Measurements from ENCODE around the gene RPTN.

The RPTN gene

DNA sequence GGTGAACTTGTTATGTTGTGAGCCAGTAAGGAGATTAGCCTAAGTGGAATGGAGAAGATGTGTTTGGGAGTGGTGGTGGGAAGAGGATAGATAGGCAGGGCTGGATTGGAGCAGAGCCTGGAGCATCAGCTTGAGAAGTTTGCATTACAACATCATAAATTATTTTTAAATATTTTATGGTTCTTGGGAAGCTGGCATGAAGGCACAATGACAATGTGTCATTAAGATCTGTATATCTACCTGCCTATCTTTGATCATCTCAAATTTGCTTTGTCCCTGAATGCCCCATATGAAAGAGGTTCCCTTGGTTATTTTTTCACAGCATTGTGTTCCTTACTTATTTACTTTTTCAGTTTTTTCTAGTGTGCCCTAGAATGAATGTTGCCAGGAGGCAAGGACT, 32.7 kb upstream of the RPTN start:
- Histone ChIP-seq H3K9me2 (replicated peaks; ENCODE audit: low read depth, low read length) (no peaks in the 10 kb centered on the region), H2AFZ (ENCODE audit: low read length) (no peak overlapping the region), H3K4me3 (ENCODE audit: low read length, poor library complexity, severe bottlenecking) (no peak overlapping the region), H3K27me3 (ENCODE audit: insufficient read depth, low read length, poor library complexity, severe bottlenecking) (no peaks in the 10 kb centered on the region), H3K9ac (ENCODE audit: low read depth, low read length, poor library complexity, severe bottlenecking) (no peak overlapping the region), H3K4me1 (ENCODE audit: insufficient read depth, low read length, poor library complexity, severe bottlenecking) (no peaks in the 10 kb centered on the region), H3K36me3 (ENCODE audit: insufficient read depth, low read length) (no peaks in the 10 kb centered on the region), H3K9me3 (ENCODE audit: insufficient read depth, low read depth, low read length) (no peaks in the 10 kb centered on the region), H4K20me1 (ENCODE audit: insufficient read depth, low read length, poor library complexity, severe bottlenecking) (no peaks in the 10 kb centered on the region), H3K79me2 (ENCODE audit: insufficient read depth, low read length) (no peaks in the 10 kb centered on the region), H3F3A (ENCODE audit: low read depth) (no peaks in the 10 kb centered on the region), H3K4me2 (ENCODE audit: low read depth, low read length, poor library complexity, severe bottlenecking) (no peak overlapping the region)
- TF ChIP-seq, protein P1, sequence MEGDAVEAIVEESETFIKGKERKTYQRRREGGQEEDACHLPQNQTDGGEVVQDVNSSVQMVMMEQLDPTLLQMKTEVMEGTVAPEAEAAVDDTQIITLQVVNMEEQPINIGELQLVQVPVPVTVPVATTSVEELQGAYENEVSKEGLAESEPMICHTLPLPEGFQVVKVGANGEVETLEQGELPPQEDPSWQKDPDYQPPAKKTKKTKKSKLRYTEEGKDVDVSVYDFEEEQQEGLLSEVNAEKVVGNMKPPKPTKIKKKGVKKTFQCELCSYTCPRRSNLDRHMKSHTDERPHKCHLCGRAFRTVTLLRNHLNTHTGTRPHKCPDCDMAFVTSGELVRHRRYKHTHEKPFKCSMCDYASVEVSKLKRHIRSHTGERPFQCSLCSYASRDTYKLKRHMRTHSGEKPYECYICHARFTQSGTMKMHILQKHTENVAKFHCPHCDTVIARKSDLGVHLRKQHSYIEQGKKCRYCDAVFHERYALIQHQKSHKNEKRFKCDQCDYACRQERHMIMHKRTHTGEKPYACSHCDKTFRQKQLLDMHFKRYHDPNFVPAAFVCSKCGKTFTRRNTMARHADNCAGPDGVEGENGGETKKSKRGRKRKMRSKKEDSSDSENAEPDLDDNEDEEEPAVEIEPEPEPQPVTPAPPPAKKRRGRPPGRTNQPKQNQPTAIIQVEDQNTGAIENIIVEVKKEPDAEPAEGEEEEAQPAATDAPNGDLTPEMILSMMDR (conservative IDR thresholded peaks at IDR 0.05; ENCODE audit: low read length): no peak
- TF ChIP-seq EZH2phosphoT487 (IDR thresholded peaks at IDR 0.05; ENCODE audit: borderline replicate concordance): no peak

DNA sequence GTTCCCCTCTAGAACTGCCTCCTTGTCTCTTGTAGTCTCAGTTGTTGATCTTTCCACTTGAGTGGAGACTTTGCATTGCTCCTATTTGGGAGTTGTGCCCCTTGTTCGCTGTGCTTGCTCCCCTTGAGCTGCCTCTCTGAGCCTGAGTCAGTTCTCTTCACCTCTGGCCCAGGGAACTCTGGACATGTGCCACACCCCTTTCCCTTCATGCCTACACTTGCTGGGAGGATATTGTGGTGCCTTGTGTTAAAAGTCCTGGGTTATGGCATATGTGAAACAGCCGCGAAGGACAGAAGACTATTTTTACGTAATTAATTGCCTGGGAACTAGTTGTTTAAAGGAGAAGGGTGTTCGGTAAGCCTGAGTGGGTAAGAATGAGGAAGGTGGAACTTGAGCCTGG, 32.2 kb upstream of the RPTN start:
- Histone ChIP-seq H3K9me3 (ENCODE audit: insufficient read depth, low read depth, low read length) (no peaks in the 10 kb centered on the region), H3K9ac (ENCODE audit: low read depth, low read length, poor library complexity, severe bottlenecking) (no peak overlapping the region), H3K27me3 (ENCODE audit: insufficient read depth, low read length, poor library complexity, severe bottlenecking) (no peaks in the 10 kb centered on the region), H3F3A (ENCODE audit: low read depth) (no peaks in the 10 kb centered on the region), H2AFZ (ENCODE audit: low read length) (no peak overlapping the region), H3K4me1 (ENCODE audit: insufficient read depth, low read length, poor library complexity, severe bottlenecking) (no peaks in the 10 kb centered on the region), H3K4me3 (ENCODE audit: low read length, poor library complexity, severe bottlenecking) (no peak overlapping the region), H3K4me2 (ENCODE audit: low read depth, low read length, poor library complexity, severe bottlenecking) (no peak overlapping the region), H4K20me1 (ENCODE audit: insufficient read depth, low read length, poor library complexity, severe bottlenecking) (no peaks in the 10 kb centered on the region), H3K36me3 (ENCODE audit: insufficient read depth, low read length) (no peaks in the 10 kb centered on the region), H3K79me2 (ENCODE audit: insufficient read depth, low read length) (no peaks in the 10 kb centered on the region), H3K9me2 (replicated peaks; ENCODE audit: low read depth, low read length) (no peaks in the 10 kb centered on the region)
- TF ChIP-seq EZH2phosphoT487 (IDR thresholded peaks at IDR 0.05; ENCODE audit: borderline replicate concordance): no peak
- TF ChIP-seq, protein P1 (conservative IDR thresholded peaks at IDR 0.05; ENCODE audit: low read length): no peak

DNA sequence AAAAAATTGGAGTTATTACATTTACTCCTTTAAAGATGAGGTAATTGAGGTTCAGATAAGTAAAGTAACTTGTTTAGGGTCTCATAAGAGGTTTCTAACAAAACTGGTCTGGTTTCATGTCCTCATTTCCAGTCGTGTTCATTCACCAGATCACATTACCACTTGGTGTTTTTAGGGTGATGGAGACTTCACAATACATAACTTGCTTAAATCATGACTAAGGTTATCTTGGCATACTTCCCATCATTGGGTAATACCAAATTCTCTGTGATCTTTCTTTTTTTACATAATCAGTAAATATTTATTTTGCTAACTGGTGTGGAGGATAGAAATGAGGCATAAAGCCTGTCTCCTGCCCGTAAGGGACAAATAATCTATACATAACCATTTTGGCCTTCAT, 31.6 kb upstream of the RPTN start:
- Histone ChIP-seq H3K9me2 (replicated peaks; ENCODE audit: low read depth, low read length) (no peaks in the 10 kb centered on the region), H4K20me1 (ENCODE audit: insufficient read depth, low read length, poor library complexity, severe bottlenecking) (no peaks in the 10 kb centered on the region), H3K4me2 (ENCODE audit: low read depth, low read length, poor library complexity, severe bottlenecking) (no peak overlapping the region), H3K9me3 (ENCODE audit: insufficient read depth, low read depth, low read length) (no peaks in the 10 kb centered on the region), H3K9ac (ENCODE audit: low read depth, low read length, poor library complexity, severe bottlenecking) (no peak overlapping the region), H3F3A (ENCODE audit: low read depth) (no peaks in the 10 kb centered on the region), H2AFZ (ENCODE audit: low read length) (no peak overlapping the region), H3K36me3 (ENCODE audit: insufficient read depth, low read length) (no peaks in the 10 kb centered on the region), H3K4me3 (ENCODE audit: low read length, poor library complexity, severe bottlenecking) (no peak overlapping the region), H3K27me3 (ENCODE audit: insufficient read depth, low read length, poor library complexity, severe bottlenecking) (no peaks in the 10 kb centered on the region), H3K79me2 (ENCODE audit: insufficient read depth, low read length) (no peaks in the 10 kb centered on the region), H3K4me1 (ENCODE audit: insufficient read depth, low read length, poor library complexity, severe bottlenecking) (no peaks in the 10 kb centered on the region)
- TF ChIP-seq, protein P1 (conservative IDR thresholded peaks at IDR 0.05; ENCODE audit: low read length): no peak
- no peak for TF ChIP-seq EZH2phosphoT487 (IDR thresholded peaks at IDR 0.05; ENCODE audit: borderline replicate concordance)
